ENCODE data around the gene YY1. TPM values are rescaled to one million over a fixed set of nuclear protein-coding genes. Genes with fewer than 3 reads are reported as not detected.

Gene YY1
- polyA plus RNA-seq, 3 donors, result 13.3 to 35.2 (median 15.7) TPM

DNA sequence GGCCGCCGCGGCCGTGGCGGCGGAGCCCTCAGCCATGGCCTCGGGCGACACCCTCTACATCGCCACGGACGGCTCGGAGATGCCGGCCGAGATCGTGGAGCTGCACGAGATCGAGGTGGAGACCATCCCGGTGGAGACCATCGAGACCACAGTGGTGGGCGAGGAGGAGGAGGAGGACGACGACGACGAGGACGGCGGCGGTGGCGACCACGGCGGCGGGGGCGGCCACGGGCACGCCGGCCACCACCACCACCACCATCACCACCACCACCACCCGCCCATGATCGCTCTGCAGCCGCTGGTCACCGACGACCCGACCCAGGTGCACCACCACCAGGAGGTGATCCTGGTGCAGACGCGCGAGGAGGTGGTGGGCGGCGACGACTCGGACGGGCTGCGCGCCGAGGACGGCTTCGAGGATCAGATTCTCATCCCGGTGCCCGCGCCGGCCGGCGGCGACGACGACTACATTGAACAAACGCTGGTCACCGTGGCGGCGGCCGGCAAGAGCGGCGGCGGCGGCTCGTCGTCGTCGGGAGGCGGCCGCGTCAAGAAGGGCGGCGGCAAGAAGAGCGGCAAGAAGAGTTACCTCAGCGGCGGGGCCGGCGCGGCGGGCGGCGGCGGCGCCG, 381 bp downstream of the YY1 start:
- H3K27me3 ChIP-seq (ENCODE audit: control insufficient read depth in 2 of 2, insufficient read depth in 2 of 2, low read length in 2 of 2), result no peaks in the 10 kb centered on the region
- H3K36me3 ChIP-seq (replicated peaks in 1 of 2; ENCODE audit: control insufficient read depth in 1 of 2, insufficient read depth in 2 of 2, low read length in 2 of 2), result peaks cover 3 to 6% of the 10 kb centered on the region in 2 donors
- DNase-seq, result peak in 1 of 3 donors; percentile 12
- Mint-ChIP-seq H3K4me3 (peak overlapping the region; percentile 80 to 84), H3K27me3 (ENCODE audit: low read depth in 3 of 3) (no peaks in the 10 kb centered on the region), H3K27ac (peak overlapping the region; percentile 54 to 92 (median 85)), H3K4me1 (peaks cover 56% of the 10 kb centered on the region), H3K36me3 (peaks cover 4 to 31% of the 10 kb centered on the region in 2 donors), H3K9me3 (no peaks in the 10 kb centered on the region)
- under 1% methylated on average over 84 of the region's 93 CpGs for WGBS (ENCODE audit: insufficient coverage)
- peak overlapping the region; percentile 71 to 76 for H3K27ac ChIP-seq (ENCODE audit: low read depth in 1 of 2, low read length in 2 of 2)
- H4K20me1 ChIP-seq (ENCODE audit: insufficient read depth, low read length), result peaks cover 81% of the 10 kb centered on the region
- peak overlapping the region; percentile 85 to 99 (median 94) for H3K4me3 ChIP-seq (replicated peaks in 1 of 3; ENCODE audit: low read depth in 2 of 3, low read length in 3 of 3)
- intact Hi-C loops (cut with micrococcal nuclease), result loop anchor here (2.0 to 5.0 kb wide), 3 partner anchors 47 to 138 kb away; partner anchors contain the start of gene WDR25 (in 2 of the 2)
- peak overlapping the region; percentile 89 for H3K4me2 ChIP-seq (replicated peaks; ENCODE audit: extremely low read depth, low read length, poor library complexity, severe bottlenecking)
- peaks cover 38 to 49% of the 10 kb centered on the region in 2 donors for H3K4me1 ChIP-seq (ENCODE audit: control insufficient read depth in 1 of 2, insufficient read depth in 2 of 2, low read length in 2 of 2)
- peaks cover 89% of the 10 kb centered on the region for H3K79me2 ChIP-seq (ENCODE audit: insufficient read depth, low read length)
- TF ChIP-seq, protein P1, sequence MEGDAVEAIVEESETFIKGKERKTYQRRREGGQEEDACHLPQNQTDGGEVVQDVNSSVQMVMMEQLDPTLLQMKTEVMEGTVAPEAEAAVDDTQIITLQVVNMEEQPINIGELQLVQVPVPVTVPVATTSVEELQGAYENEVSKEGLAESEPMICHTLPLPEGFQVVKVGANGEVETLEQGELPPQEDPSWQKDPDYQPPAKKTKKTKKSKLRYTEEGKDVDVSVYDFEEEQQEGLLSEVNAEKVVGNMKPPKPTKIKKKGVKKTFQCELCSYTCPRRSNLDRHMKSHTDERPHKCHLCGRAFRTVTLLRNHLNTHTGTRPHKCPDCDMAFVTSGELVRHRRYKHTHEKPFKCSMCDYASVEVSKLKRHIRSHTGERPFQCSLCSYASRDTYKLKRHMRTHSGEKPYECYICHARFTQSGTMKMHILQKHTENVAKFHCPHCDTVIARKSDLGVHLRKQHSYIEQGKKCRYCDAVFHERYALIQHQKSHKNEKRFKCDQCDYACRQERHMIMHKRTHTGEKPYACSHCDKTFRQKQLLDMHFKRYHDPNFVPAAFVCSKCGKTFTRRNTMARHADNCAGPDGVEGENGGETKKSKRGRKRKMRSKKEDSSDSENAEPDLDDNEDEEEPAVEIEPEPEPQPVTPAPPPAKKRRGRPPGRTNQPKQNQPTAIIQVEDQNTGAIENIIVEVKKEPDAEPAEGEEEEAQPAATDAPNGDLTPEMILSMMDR (IDR thresholded peaks at IDR 0.05), result no peak
- H2AFZ ChIP-seq (ENCODE audit: insufficient read depth, low read depth, low read length, poor library complexity, severe bottlenecking), result no peak overlapping the region
- H3K9ac ChIP-seq (ENCODE audit: insufficient read depth, low read length, poor library complexity, severe bottlenecking), result peak overlapping the region; percentile 96
- H3K9me3 ChIP-seq (replicated peaks in 1 of 2; ENCODE audit: control insufficient read depth in 1 of 2, insufficient read depth in 1 of 2, low read length in 2 of 2), result no peaks in the 10 kb centered on the region

DNA sequence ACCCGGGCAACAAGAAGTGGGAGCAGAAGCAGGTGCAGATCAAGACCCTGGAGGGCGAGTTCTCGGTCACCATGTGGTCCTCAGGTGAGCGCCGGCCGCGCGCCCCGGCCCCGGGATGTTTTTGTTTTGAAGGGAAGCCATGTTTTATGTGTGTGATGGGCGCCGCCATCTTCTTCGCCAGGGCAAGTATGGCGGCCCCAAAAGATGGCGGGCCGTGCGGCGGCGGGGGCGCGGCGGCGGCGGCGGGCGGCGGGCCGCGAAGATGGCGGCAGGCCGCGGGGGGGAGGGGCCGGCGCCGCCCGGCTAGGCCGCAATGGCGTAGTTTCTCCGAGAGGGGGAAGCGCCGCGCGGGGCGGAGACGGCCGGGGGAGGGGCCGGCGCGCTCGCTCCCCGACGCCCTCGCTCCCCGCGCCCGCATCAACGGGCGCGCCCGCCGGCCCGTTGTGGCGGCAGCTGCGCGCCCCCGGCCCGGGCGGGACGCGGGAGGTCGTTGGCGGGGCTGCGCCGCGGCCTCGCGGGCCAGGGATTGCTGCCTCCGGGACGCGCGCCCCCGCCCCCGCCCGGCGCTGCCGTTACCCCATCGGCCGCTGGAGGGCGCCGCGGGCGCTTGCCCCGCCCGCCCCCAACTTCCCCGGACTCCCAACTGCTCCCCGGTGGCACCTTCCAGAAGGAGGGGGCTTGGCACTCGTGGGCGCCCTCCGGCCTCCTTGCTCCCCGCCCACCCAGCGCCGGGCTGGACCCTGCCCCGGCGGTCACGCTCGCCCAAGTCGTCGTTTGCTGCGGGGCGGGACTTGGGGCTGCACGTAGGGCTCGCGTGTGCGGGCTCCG, 1.1 kb downstream of the YY1 start:
- TF ChIP-seq, protein P1 (IDR thresholded peaks at IDR 0.05), result peak; percentile 76
- no peaks in the 10 kb centered on the region for H3K9me3 Mint-ChIP-seq
- H3K27me3 ChIP-seq (ENCODE audit: control insufficient read depth in 2 of 2, insufficient read depth in 2 of 2, low read length in 2 of 2), result no peaks in the 10 kb centered on the region
- H3K27ac Mint-ChIP-seq, result peak overlapping the region; percentile 87 to 95 (median 88)
- H2AFZ ChIP-seq (ENCODE audit: insufficient read depth, low read depth, low read length, poor library complexity, severe bottlenecking), result peak overlapping the region; percentile 50
- intact Hi-C loops (cut with micrococcal nuclease), result loop anchor here (2.0 to 5.0 kb wide), 5 partner anchors 37 to 137 kb away; partner anchors contain the start of genes WDR25 (in 2 of the 2) and SLC25A29 (in 1 of the 2)
- peak; percentile 75 to 82 (median 82) for DNase-seq
- peak overlapping the region; percentile 96 for H3K9ac ChIP-seq (ENCODE audit: insufficient read depth, low read length, poor library complexity, severe bottlenecking)
- peaks cover 56% of the 10 kb centered on the region for H3K4me1 Mint-ChIP-seq
- H3K36me3 ChIP-seq (replicated peaks in 1 of 2; ENCODE audit: control insufficient read depth in 1 of 2, insufficient read depth in 2 of 2, low read length in 2 of 2), result peaks cover 0 to 3% of the 10 kb centered on the region in 2 donors
- no peaks in the 10 kb centered on the region for H3K9me3 ChIP-seq (replicated peaks in 1 of 2; ENCODE audit: control insufficient read depth in 1 of 2, insufficient read depth in 1 of 2, low read length in 2 of 2)
- H4K20me1 ChIP-seq (ENCODE audit: insufficient read depth, low read length), result peaks cover 81% of the 10 kb centered on the region
- peak overlapping the region; percentile 85 to 99 (median 95) for H3K4me3 ChIP-seq (replicated peaks in 1 of 3; ENCODE audit: low read depth in 2 of 3, low read length in 3 of 3)
- no peaks in the 10 kb centered on the region for H3K27me3 Mint-ChIP-seq (ENCODE audit: low read depth in 3 of 3)
- peaks cover 38 to 49% of the 10 kb centered on the region in 2 donors for H3K4me1 ChIP-seq (ENCODE audit: control insufficient read depth in 1 of 2, insufficient read depth in 2 of 2, low read length in 2 of 2)
- WGBS (ENCODE audit: insufficient coverage), result under 1% methylated on average over 112 of the region's 115 CpGs
- peaks cover 89% of the 10 kb centered on the region for H3K79me2 ChIP-seq (ENCODE audit: insufficient read depth, low read length)
- peaks cover 4 to 30% of the 10 kb centered on the region in 2 donors for H3K36me3 Mint-ChIP-seq
- peak overlapping the region; percentile 84 to 88 for H3K4me3 Mint-ChIP-seq
- H3K4me2 ChIP-seq (replicated peaks; ENCODE audit: extremely low read depth, low read length, poor library complexity, severe bottlenecking), result peak overlapping the region; percentile 89
- peak overlapping the region; percentile 71 to 89 for H3K27ac ChIP-seq (ENCODE audit: low read depth in 1 of 2, low read length in 2 of 2)

Data from CD14-positive monocyte (primary cell).